ENCODE results near the gene NBPF3.
A peak's percentile ranks its signal among the peaks of the same experiment; 100 is the strongest.
"Not testable (repeated sequence)": the region's sequence is repeated elsewhere in the genome, so short reads cannot be mapped to it uniquely, and the experiment has no call there.

Gene NBPF3

GRCh38 chr1:21496063-21496462 is 56.1 kb downstream of the NBPF3 start:
- DNase-seq: no peak

GRCh38 chr1:21496886-21497285 is 56.9 kb downstream of the NBPF3 start:
- DNase-seq: no peak

GRCh38 chr1:21497466-21498061 is 57.6 kb downstream of the NBPF3 start:
- no peak for DNase-seq

GRCh38 chr1:21499283-21499950 is 59.5 kb downstream of the NBPF3 start:
- no peak for DNase-seq

GRCh38 chr1:21503706-21504377 is 63.9 kb downstream of the NBPF3 start:
- DNase-seq: no peak

GRCh38 chr1:21506804-21507203 is 66.9 kb downstream of the NBPF3 start:
- DNase-seq: no peak

GRCh38 chr1:21507511-21508270 is 67.8 kb downstream of the NBPF3 start:
- no peak for DNase-seq

GRCh38 chr1:21508580-21509350 is 68.8 kb downstream of the NBPF3 start:
- DNase-seq: peak; percentile 11

GRCh38 chr1:21509351-21510112 is 69.6 kb downstream of the NBPF3 start, which contains the start of gene ALPL:
ALPL (plus strand) TSS chr1:21509423; CDS start chr1:21554082, 44,659 bp downstream.
- DNase-seq: no peak

- no peak for DNase-seq
These were observed 70.2 kb downstream of the NBPF3 start for GRCh38 chr1:21510113-21510493.

GRCh38 chr1:21510885-21511578 is 71.1 kb downstream of the NBPF3 start:
- no peak for DNase-seq

GRCh38 chr1:21511579-21512522 is 71.9 kb downstream of the NBPF3 start:
- no peak for DNase-seq

GRCh38 chr1:21514245-21514644 is 74.3 kb downstream of the NBPF3 start:
- no peak for DNase-seq

GRCh38 chr1:21517161-21517589 is 77.2 kb downstream of the NBPF3 start:
- DNase-seq: no peak

GRCh38 chr1:21517660-21518480 is 77.9 kb downstream of the NBPF3 start:
- DNase-seq: no peak

GRCh38 chr1:21518774-21519455 is 79.0 kb downstream of the NBPF3 start:
- DNase-seq: no peak

GRCh38 chr1:21519486-21520070 is 79.6 kb downstream of the NBPF3 start:
- DNase-seq: not testable (repeated sequence)

All from CD4-positive, alpha-beta T cell treated with Interleukin-4 for 4 hours (primary cell).